K562 (cell line): ENCODE measurements around the gene FAM241B.

Experiments
- ESRRA ChIP-seq: fragments of 450-650 bp; IDR thresholded peaks from 2 replicates; pipeline ENCODE4 v1.6.1; 2014; ENCODE audit warnings: low read depth, mild to moderate bottlenecking, moderate library complexity, borderline replicate concordance
- FOXJ3 ChIP-seq: sonication (generic); formaldehyde crosslinking; IDR thresholded peaks from 2 replicates; pipeline ENCODE4 v1.4.0; 2020; ENCODE audit warnings: mild to moderate bottlenecking, missing genetic modification reagents
- HDAC6 ChIP-seq: IDR thresholded peaks from 2 replicates; pipeline ENCODE4 v1.6.1; 2012; ENCODE audit warnings: low read depth, mild to moderate bottlenecking, control low read depth, inconsistent platforms, low read length, moderate library complexity
- MAX ChIP-seq: sonication (generic); formaldehyde crosslinking; IDR thresholded peaks from 2 replicates; pipeline ENCODE4 v1.9.0; 2022; ENCODE audit warnings: mild to moderate bottlenecking, missing genetic modification reagents
- TAF7 ChIP-seq: fragments of 450-650 bp; IDR thresholded peaks from 2 replicates; pipeline ENCODE4 v1.6.1; 2016; ENCODE audit warnings: missing genetic modification characterization, missing compliant biosample characterization
- TBP ChIP-seq: optimal IDR thresholded peaks from 2 replicates; pipeline ENCODE3; 2011; ENCODE audit warnings: low read depth, low read length, improper control_type of control experiment
- ZBTB26 ChIP-seq: fragments of 450-650 bp; formaldehyde crosslinking; IDR thresholded peaks from 2 replicates; pipeline ENCODE4 v1.4.0; 2022; ENCODE audit warnings: missing genetic modification characterization
- ZBTB8A ChIP-seq: fragments of 450-650 bp; IDR thresholded peaks from 2 replicates; pipeline ENCODE4 v1.6.1; 2018; ENCODE audit warnings: mild to moderate bottlenecking, moderate library complexity; ENCODE audit not compliant: partially characterized antibody
- ZNF133 ChIP-seq: fragments of 250-450 bp; sonication (Bioruptor Pico); IDR thresholded peaks from 2 replicates; pipeline ENCODE4 v1.4.0; 2020; ENCODE audit warnings: mild to moderate bottlenecking
- ZNF274 ChIP-seq: IDR thresholded peaks from 2 replicates; pipeline ENCODE4 v1.6.1; 2011; ENCODE audit warnings: low read depth, mild to moderate bottlenecking, low read length, moderate library complexity, borderline replicate concordance
- ZNF766 ChIP-seq: fragments of 200-800 bp; sonication (Bioruptor generic); conservative IDR thresholded peaks from 2 replicates; pipeline ENCODE4 v1.6.1; 2016; ENCODE audit warnings: missing genetic modification characterization, missing compliant biosample characterization
- TF ChIP-seq, protein P1 (sequence below), 2 experiments: fragments of 450-650 bp; formaldehyde crosslinking in 1 of 2; IDR thresholded peaks; 2 replicates each; pipeline versions ENCODE4 v1.4.0 to v1.6.1; 2014 to 2020; ENCODE audit warnings: mild to moderate bottlenecking in 2 of 2, borderline replicate concordance in 1 of 2, low read depth in 1 of 2
- TF ChIP-seq, protein P2 (sequence below), 3 experiments: IDR thresholded peaks in 2 of 3; conservative IDR thresholded peaks in 1 of 3; 2 replicates each; pipeline ENCODE4 v1.5.1; 2011 to 2012; ENCODE audit warnings: low read length in 3 of 3, mild to moderate bottlenecking in 3 of 3, control low read depth in 2 of 3, improper control_type of control experiment in 1 of 3, inconsistent platforms in 1 of 3, low read depth in 1 of 3, mixed read lengths in 1 of 3, moderate library complexity in 1 of 3; ENCODE audit not compliant: insufficient read depth in 2 of 3
- TF ChIP-seq, protein P3 (sequence below): sonication (generic); formaldehyde crosslinking; IDR thresholded peaks from 2 replicates; pipeline ENCODE4 v1.8.1; 2022; ENCODE audit warnings: missing genetic modification reagents

DNA sequence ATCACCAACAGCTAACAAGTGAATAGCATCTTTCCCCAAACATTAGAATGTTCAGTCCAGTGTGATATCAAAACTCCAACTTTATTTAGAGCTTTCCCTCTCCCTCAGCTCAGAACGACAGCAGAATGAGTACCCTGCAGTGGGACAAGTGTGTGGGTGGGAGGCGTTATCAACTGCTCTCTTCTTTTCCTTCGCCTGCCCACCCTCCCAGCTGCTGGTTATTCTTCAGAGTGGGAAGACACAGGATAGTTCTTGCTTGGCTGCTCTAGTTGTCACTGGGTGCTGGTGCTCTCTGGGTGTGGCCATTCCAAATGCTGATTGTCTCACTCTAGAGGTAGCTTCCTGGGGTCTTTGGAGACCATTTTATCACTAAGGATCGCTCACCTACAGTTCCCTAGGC, 13.7 kb upstream of the FAM241B start:
- TF ChIP-seq TAF7 (no peak), FOXJ3 (no peak), HDAC6 (no peak), MAX (no peak), ZBTB26 (no peak), ZNF274 (no peak), ESRRA (no peak), ZBTB8A (no peak), TBP (no peak), ZNF133 (no peak), ZNF766 (CRISPR knock-in tag) (no peak)
- TF ChIP-seq, protein P1, sequence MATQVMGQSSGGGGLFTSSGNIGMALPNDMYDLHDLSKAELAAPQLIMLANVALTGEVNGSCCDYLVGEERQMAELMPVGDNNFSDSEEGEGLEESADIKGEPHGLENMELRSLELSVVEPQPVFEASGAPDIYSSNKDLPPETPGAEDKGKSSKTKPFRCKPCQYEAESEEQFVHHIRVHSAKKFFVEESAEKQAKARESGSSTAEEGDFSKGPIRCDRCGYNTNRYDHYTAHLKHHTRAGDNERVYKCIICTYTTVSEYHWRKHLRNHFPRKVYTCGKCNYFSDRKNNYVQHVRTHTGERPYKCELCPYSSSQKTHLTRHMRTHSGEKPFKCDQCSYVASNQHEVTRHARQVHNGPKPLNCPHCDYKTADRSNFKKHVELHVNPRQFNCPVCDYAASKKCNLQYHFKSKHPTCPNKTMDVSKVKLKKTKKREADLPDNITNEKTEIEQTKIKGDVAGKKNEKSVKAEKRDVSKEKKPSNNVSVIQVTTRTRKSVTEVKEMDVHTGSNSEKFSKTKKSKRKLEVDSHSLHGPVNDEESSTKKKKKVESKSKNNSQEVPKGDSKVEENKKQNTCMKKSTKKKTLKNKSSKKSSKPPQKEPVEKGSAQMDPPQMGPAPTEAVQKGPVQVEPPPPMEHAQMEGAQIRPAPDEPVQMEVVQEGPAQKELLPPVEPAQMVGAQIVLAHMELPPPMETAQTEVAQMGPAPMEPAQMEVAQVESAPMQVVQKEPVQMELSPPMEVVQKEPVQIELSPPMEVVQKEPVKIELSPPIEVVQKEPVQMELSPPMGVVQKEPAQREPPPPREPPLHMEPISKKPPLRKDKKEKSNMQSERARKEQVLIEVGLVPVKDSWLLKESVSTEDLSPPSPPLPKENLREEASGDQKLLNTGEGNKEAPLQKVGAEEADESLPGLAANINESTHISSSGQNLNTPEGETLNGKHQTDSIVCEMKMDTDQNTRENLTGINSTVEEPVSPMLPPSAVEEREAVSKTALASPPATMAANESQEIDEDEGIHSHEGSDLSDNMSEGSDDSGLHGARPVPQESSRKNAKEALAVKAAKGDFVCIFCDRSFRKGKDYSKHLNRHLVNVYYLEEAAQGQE (IDR thresholded peaks at IDR 0.05; ENCODE audit: borderline replicate concordance) = no peak
- TF ChIP-seq, protein P1 (CRISPR knock-in tag; IDR thresholded peaks at IDR 0.05; ENCODE audit: low read depth) = no peak
- TF ChIP-seq, protein P2, sequence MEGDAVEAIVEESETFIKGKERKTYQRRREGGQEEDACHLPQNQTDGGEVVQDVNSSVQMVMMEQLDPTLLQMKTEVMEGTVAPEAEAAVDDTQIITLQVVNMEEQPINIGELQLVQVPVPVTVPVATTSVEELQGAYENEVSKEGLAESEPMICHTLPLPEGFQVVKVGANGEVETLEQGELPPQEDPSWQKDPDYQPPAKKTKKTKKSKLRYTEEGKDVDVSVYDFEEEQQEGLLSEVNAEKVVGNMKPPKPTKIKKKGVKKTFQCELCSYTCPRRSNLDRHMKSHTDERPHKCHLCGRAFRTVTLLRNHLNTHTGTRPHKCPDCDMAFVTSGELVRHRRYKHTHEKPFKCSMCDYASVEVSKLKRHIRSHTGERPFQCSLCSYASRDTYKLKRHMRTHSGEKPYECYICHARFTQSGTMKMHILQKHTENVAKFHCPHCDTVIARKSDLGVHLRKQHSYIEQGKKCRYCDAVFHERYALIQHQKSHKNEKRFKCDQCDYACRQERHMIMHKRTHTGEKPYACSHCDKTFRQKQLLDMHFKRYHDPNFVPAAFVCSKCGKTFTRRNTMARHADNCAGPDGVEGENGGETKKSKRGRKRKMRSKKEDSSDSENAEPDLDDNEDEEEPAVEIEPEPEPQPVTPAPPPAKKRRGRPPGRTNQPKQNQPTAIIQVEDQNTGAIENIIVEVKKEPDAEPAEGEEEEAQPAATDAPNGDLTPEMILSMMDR (IDR thresholded peaks at IDR 0.05 in 2 of 3, conservative IDR thresholded peaks at IDR 0.05 in 1 of 3; ENCODE audit: insufficient read depth in 2 of 3, low read depth in 1 of 3, low read length in 3 of 3) = no peak
- TF ChIP-seq, protein P3, sequence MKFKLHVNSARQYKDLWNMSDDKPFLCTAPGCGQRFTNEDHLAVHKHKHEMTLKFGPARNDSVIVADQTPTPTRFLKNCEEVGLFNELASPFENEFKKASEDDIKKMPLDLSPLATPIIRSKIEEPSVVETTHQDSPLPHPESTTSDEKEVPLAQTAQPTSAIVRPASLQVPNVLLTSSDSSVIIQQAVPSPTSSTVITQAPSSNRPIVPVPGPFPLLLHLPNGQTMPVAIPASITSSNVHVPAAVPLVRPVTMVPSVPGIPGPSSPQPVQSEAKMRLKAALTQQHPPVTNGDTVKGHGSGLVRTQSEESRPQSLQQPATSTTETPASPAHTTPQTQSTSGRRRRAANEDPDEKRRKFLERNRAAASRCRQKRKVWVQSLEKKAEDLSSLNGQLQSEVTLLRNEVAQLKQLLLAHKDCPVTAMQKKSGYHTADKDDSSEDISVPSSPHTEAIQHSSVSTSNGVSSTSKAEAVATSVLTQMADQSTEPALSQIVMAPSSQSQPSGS (CRISPR knock-in tag) = no peak
